IPS DF 19.7 (cell line): ENCODE data around the gene TAF3.

Experiments used
- DNase-seq: peaks from one replicate; pipeline ENCODE4 v3.0.0-alpha.2; 2013; ENCODE audit warnings: low read depth, low spot score

TAF3 gene

DNA sequence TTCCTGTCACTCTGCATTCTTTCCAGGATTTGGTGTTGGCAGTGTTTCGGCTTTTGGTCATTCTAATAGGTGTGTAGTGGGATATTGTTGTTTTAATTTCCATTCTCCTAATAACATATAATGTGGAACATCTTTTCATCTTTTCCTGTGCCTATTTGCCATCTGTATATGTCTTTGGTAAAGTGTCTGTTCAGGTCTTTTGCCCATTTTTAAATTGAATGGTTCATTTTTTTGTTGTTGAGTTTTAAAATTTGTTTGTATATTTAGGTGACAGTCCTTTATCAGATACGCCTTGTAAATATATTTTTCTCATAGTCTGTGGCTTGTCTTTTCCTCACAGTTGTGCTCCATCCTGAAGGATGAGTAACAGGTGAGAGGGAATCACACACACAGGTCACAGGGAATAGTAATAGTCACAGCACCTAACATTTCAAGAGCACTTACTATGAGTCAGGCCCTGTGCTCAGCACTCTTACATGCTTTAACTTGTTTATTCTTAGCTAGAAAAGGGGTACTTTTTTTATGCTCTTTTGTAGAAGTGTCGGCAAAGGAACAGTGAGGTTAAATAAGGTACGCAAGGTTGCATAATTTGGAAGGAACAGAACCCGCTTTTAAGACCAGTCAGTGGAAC is 119.1 kb downstream of the TAF3 start:
- no peak for DNase-seq

DNA sequence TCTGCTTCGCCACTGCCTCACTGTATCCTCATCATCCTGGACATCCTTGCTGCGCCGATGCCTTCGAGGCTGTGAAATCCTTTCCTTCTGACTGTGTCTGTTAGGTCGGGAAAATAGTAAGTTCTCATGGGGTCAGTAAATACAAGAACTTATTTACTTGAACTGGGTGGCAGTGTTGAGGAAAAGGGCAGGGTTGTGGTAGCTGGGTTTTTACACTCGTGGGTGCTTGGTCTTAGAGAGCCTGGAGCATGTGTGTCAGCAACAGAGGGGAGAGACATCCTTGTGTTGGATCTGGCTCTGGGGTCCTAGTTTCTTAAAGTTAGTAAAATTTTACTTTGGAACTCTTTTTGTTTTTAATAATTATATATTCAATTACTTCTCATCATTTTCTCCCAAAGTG is 123.3 kb downstream of the TAF3 start:
- no peak for DNase-seq

DNA sequence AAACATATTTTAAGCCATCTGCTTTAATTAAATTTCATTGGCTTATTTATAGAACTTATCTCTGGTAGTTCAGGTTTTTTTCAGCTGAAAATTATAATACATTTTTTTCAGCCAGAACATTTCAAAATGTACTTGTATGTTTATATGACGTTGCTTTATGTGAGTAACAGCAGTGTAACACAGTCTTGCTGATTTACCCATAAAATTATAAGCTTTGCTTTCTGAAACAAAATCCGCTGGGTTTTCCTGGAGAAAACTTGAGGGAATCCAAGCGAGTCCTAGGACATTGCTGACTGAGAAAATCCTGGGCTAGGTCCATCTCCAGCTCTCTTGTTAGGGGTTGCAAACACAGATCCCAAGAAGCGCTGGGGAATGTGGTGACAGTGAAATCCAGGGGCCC is 124.0 kb downstream of the TAF3 start:
- DNase-seq: no peak

DNA sequence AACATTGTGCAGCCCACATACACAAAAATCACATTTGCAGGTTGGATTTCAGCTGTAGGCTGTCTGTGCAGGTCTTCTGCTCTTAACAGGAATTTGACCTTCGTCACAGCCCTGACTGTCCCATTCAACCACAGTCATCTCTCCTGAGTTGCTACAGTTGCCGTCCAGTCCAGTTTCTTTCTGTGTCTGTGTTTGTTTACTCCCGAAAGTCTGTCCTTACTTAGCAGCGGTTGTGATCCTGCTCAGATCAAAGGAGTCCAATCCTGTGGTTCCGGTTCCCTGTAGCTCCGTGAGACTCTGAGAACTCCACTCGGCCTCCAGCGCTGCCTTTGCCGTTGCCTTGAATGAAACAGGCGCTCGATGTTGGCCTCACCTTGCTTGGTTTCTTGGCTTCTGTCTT is 124.6 kb downstream of the TAF3 start:
- no peak for DNase-seq

DNA sequence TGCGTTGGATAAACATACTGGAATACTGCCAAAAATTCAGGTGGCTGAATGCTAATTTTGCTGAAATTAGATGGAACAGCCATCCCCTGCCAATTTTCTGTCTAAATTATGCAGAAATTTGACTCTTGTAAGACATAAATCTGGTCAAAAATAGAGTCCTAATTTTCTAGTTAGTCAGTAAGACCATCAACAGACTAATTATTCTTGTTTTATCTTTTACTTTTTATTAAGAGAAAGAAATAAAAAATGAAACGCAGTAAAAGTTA is 125.8 kb downstream of the TAF3 start:
- DNase-seq: no peak

DNA sequence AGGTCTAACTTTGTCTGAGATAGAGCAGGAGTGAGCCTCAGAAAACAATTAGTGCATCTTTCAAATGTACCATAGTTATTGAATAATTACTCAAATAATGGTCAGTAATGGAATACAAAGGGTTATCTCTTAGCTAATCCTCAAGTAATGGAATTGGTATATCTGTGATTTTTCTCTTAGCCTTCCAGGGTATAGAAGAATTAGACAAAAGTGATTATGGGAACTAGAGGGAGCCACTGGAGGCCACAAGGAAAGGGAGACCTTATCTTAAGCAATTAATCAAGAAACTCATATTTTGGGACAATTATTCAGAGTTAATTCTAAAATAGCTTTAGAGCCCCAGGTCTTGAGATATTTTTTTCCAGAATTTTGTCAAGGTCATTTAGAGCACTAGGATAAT is 126.2 kb downstream of the TAF3 start:
- DNase-seq: no peak

DNA sequence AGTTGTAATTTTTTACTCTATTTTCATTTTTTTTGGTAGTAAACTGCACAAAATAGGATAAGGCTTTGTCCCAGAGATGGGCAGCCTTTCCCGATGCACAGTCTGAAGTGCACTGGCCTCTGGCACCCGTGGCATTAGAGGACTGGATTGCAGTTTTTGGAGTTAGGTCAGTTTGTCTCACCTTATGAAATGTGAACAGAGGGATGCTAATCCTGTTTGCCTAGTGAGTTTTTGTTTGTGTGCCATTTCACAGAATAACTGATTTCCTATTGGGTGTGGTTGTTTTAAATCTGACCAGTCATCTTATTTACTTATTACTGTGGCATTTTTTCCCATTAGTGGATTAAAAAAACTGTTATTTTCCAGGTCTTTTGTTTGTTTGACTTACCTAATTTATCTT is 126.7 kb downstream of the TAF3 start:
- no peak for DNase-seq

DNA sequence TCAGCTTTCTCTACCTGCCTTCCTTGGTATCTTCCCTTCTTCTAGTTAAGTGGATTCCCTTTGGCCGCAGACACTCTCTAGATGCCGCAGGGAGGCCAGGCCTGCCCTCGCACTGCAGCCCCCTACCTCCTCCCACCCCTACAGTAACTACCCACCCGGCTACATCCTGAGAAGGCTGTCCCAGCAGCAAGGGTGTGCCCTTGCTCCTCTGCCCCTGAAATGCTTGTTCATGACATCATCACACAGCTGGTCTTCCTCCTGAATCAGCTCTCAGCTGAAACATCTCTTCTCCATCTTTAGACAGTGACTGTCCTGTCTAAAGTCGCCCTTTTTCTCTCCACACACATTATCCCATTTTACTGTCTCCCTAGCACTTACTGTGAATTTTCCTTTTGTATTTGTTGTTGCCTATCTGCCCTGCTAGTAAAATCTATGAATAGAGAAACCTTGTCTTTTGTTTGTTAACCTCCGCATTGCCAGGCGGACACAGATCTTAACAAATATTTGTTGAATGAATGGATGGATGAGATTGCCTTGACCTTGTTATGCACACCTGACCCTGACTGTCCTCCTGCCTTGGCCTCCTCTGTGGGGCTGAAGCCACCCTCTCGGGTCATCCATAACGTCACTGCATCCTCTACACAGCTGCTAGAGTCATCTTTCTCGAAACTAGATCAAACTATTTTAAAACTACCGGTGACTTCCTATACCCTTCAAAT is 127.3 kb downstream of the TAF3 start:
- no peak for DNase-seq

DNA sequence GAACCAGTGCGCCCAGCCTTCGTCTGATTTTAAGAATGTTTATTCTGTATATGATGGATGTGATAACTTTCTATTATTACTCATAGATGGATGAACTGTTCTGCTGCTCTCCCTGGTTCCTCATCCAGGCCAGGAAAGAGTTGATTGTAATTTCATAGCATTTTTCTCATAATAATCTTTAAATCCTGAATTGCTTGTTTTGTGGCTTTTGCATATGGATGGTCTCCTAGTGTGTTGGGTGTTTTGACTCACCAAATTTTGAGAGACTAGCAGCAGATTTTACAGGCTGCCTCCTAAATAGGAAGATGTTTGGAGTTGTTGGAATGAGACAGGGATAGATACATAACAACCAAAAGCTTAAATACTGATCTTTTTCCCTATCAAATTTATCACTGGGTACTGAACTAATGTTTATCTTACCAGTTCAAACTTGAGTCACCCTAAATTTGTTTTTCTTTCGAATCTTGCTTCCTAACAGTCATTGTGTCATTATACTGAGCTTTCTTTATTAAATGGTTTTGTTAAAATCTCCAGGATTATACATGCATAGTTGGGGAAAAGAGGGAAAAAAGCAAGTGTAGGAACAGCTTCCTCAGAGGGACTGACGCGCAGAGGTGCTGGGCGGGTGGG is 130.2 kb downstream of the TAF3 start:
- no peak for DNase-seq

DNA sequence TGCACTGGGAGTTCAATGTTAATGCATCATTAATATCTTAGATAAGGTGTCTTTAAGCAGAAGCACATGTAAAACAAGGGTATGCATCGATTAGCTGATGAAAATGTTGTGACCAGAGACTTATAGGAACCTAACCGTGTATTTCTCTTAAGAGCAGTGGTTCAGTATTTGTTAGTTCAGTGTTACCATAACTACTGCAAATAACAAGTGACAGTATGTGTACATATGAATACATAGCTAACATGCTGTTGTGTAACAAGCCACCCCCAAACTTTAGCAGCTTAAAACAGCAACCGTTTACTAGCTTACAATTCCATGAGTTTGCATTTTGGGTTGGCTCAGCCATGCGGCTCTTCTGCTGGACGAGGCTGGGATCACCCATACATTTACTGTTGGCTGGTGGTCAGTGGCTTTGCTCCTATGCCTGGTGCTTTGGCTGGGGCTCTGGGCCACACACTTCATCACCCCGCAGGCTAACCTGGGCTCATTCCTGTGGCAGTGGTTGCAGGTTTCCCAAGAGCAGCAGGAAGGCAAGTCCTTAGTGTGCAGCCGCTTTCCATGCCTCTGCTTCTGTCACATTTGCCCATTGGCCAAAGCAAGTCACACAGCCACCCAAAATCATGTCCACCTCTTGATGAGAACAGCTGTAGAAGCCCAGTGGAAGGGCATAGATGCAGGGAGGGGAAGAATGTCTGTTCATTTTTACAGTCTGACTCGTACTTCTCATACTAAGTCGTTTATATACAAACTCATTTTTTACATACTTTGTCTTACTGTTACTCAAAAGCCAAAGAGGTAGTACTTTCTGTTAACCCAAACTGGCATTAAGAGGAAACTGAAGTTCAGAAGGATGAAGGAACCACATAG is 132.9 kb downstream of the TAF3 start:
- no peak for DNase-seq

DNA sequence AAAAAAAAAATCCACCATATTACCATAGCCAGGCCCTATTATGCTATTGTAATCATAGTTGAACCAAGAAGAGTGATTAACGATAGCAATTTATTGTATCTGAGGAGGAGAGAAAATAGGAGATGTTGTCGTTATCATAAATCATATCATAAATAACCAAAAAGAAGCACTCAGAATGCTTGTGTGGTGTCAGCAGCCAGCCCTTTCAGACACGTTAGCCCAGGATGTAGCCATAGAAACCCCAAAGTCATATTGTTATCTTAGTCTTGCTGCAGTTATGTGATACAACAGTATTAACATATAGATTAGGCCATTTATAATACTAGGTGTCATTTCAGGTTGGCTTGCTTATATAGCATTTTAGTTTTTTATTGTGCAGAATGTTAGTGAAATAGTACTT is 134.0 kb downstream of the TAF3 start:
- no peak for DNase-seq

DNA sequence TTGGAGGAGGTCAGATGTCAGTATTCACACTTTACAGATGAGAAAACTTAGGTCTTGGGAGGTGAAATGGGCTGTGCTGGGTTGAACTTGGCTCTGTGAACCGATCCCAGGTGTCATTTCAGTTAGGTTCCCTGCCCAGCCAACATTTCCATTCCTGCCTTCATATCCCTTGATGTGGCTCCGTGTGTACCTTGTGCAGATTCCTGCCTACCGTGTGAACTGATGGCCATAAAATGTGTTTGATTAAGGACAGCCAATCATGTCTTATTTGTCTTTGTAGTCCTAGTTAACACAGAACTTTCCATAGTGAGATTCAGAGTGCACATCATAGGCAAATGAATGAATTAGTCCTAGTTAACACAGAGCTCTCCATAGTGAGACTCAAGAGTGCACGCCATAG is 135.1 kb downstream of the TAF3 start:
- no peak for DNase-seq

DNA sequence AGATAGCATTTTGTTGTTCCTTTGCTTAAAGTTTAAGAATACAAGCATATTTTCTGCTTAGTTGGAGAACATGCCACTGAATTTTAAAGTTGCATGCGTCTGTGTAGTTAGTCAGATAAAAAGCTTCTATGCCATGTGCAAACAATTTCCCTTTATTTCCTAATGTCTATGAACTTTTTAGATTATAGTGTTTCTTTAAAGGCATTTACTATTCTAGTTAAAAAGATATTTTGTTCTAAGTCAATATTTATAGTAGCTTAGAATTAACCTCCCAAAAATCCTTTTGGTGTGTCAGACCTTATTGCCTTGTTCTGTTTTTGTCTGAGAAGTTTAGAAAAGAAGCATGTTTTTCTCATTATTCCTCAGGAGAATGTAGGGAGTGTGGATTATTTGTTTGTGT is 137.1 kb downstream of the TAF3 start:
- no peak for DNase-seq

DNA sequence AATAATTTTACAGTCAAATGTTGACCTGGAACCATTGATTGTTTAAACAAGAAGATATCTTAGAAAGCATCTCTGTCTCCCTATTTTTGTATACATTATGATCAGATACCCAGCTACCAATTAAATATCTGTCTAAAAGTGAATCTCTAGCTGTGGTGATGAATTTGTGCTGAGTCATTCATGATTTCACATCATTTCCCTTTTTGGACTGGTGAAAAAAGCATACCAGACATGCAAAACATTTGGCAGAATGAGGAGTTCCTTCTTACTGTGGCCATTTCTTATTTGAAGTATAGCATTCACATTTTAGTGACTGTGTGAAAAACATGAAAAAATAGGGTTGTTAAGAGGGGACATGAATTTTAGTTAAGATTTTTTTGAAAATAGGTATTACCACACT is 138.2 kb downstream of the TAF3 start:
- no peak for DNase-seq

DNA sequence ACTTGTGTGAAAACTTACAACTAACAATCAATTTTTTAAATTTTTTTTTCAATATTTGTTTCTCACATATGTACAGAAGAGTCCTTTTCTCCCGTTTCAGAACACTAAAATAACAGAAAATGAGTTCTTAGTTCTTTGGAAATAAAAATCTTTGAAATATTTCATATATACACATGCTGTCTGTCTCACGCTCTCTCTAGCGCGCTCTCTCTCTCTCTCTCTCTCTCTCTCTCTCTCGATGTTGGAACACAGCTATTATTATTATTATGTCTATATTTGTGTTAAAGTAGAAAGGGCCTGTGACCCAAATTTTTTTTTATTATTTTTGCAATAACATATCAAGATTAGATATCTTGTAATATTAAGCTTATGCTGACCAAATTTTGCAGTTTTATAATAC is 139.3 kb downstream of the TAF3 start:
- DNase-seq: no peak

DNA sequence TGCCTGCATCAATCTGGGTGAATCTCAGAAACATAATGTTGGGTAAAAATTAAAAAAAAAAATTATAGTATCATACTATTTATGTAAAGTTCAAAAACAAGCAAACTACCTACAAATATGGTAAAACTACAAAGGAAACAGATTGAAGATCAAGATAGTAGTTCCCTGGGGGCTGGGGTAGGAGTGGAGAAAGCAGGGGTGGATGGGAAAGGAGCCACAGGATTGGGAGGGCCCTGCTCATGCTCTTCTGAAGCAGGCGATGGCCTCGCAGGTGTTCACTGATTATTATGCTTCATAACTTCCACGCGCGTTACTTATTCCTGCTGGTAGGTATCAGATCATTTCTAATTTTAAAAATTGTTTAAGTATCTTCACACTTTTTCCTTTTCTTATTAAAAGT is 140.1 kb downstream of the TAF3 start:
- no peak for DNase-seq

DNA sequence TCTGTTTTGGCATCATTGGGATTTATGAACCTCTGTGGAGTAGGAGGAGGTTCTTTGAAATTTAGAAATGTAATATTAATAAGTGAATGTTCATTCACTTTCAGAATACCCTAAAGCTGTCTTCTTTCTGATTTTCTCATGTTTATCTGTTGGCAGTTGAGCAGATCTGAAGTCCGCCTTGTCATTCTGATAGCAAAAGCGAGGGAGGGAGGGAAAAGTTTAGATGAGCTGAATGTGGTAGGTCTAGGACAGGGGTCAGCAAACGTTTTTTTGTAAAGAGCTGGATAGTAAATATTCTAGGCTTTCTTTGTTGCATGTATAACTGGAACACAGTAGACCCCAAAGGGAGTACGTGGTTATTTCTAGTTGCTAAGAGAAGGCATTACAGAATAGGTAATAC is 141.8 kb downstream of the TAF3 start:
- no peak for DNase-seq

DNA sequence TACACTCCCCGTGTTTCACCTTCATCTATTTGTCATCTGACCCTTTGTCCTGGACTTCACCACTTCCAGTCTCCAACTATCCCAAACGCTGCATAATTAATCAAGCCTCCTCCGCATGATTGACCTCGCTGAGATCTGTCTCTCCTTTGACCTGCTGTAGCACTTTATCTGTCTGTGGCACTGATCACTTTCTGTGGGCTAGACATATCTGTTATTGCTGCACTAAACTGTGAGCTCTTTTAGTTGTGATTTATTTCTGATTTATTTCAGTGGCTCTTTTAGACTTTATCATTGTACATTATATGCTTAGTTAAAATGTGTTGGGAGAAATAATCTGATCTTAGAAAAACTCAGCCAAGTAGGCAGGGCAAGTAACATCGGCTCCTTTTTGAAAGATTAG is 144.3 kb downstream of the TAF3 start:
- no peak for DNase-seq

DNA sequence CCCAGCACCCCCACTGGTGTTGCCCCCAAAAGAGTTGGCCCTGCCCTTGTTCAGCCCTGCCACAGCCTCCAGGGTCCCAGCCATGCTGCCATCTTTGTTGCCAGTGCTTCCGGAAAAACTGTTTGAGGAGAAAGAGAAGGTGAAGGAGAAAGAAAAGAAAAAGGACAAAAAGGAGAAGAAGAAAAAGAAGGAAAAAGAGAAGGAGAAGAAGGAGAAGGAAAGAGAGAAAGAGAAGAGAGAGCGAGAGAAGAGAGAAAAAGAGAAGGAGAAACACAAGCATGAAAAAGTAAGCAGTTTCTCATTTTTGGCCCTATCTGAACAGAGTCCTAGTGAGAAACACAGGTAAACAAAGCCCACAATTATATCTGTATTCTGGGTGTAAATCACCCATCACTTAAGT is 147.2 kb downstream of the TAF3 start:
- DNase-seq: no peak

DNA sequence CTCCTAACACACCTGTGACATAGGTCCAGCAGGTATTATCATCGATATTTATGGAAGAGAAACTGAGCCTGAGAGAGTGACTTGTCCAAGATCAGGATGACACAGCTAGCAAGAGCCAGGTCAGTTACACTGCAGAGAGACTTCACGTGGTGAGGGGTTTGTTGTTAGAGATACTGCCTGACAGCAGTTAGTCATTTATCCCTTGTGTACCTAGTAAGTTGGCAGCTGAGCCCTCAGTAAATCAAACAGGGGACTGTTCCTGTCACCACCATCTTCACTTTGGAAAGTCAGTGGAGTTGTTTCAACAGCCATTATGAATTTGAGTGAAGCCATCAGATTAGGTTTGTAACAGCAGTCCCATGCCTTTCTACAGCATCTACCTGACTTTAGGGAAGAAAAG is 148.7 kb downstream of the TAF3 start:
- no peak for DNase-seq

DNA sequence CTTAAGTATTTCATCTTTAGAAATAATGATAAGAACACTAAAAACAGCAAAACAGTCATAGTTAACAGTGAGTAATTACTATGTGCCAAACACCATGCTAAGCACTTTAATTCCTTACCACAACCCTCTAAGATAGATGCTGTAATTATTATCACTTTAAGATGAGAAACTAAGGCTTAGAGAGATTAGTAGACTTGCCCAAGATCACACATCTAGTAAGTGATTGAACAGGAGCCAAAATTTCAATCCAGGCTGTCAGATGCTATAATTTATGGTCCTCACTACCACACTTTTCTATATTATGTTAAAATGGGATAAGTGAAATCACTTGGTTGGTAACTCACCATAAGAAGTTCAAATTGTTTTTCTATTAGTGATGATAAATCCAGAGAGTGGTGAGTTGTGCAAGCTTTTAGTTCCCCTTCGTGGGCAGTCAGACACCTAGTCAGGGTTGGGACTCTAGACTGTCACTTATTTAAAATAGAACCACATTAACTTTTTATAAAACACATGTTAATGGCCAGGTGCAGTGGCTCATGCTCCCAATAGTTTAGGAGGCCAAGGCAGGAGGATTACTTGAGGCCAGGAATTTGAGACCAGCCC is 150.3 kb downstream of the TAF3 start:
- DNase-seq: no peak

DNA sequence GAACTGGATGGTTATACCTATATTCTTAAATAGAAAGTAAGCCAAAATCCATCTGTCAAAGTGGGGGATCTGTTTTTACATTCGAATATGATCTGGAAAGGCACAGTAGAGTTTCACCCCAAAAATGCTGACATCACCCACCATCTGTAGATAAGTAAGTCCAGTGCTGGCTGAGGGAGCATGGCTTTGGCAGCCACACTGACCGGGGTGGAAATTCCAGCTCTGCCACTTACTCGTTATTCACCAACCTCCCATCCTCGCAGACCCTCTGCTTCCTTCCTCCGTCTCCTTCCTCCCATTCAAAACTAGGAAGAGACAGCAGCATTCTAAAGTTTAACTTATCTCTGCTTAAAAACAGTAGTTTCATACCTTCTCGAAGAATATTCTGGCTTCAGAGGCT is 151.3 kb downstream of the TAF3 start:
- DNase-seq: no peak
